ENCODE results near the gene IL26.
A peak's percentile ranks its signal among the peaks of the same experiment; 100 is the strongest.
"Not testable (repeated sequence)": the region's sequence is repeated elsewhere in the genome, so short reads cannot be mapped to it uniquely, and the experiment has no call there.

The IL26 gene

GRCh38 chr12:68239309-68239982 lies 13.8 kb upstream of the IL26 start:
- no peak for DNase-seq

- no peak for DNase-seq
Observed at GRCh38 chr12:68237619-68238018, 12.0 kb upstream of the IL26 start.

GRCh38 chr12:68237078-68237477 lies 11.5 kb upstream of the IL26 start:
- no peak for DNase-seq

- no peak for DNase-seq
Observed at GRCh38 chr12:68236421-68237059, 10.9 kb upstream of the IL26 start.

GRCh38 chr12:68235576-68235975 lies 10.0 kb upstream of the IL26 start:
- no peak for DNase-seq

GRCh38 chr12:68234140-68234539 lies 8.5 kb upstream of the IL26 start:
- no peak for DNase-seq

GRCh38 chr12:68233498-68233897 lies 7.9 kb upstream of the IL26 start:
- no peak for DNase-seq

GRCh38 chr12:68231691-68232090 lies 6.1 kb upstream of the IL26 start:
- no peak for DNase-seq

- no peak for DNase-seq
Observed at GRCh38 chr12:68231229-68231628, 5.6 kb upstream of the IL26 start.

- no peak for DNase-seq
Observed at GRCh38 chr12:68229956-68230355, 4.3 kb upstream of the IL26 start.

GRCh38 chr12:68227356-68227755 lies 1.7 kb upstream of the IL26 start:
- DNase-seq: no peak

GRCh38 chr12:68224613-68225285 lies 861 bp downstream of the IL26 start:
- DNase-seq: no peak

- DNase-seq: peak; percentile 30 to 53
Observed at GRCh38 chr12:68223067-68223747, 2.4 kb downstream of the IL26 start.

GRCh38 chr12:68222326-68222725 lies 3.3 kb downstream of the IL26 start:
- DNase-seq: no peak

GRCh38 chr12:68221497-68221896 lies 4.1 kb downstream of the IL26 start:
- DNase-seq: no peak

GRCh38 chr12:68210875-68211274 lies 14.7 kb downstream of the IL26 start:
- no peak for DNase-seq

- DNase-seq: not testable (repeated sequence)
Observed at GRCh38 chr12:68209048-68209728, 16.4 kb downstream of the IL26 start.

- DNase-seq: no peak
Observed at GRCh38 chr12:68207276-68207675, 18.3 kb downstream of the IL26 start.

- no peak for DNase-seq
Observed at GRCh38 chr12:68206446-68206845, 19.2 kb downstream of the IL26 start.

GRCh38 chr12:68203460-68203875 lies 22.1 kb downstream of the IL26 start:
- DNase-seq: no peak

GRCh38 chr12:68200854-68201253 lies 24.8 kb downstream of the IL26 start:
- DNase-seq: no peak

- DNase-seq: no peak
Observed at GRCh38 chr12:68199127-68199526, 26.5 kb downstream of the IL26 start.

GRCh38 chr12:68198507-68199086 lies 27.0 kb downstream of the IL26 start:
- DNase-seq: no peak
